Superior temporal gyrus (tissue), 1 donor: ENCODE results near the gene DACT2.

ENCODE experiments used
- DNase-seq: peaks from one replicate; pipeline ENCODE4 v3.0.0-alpha.2; 2016; ENCODE audit errors: extremely low spot score

The DACT2 gene

DNA sequence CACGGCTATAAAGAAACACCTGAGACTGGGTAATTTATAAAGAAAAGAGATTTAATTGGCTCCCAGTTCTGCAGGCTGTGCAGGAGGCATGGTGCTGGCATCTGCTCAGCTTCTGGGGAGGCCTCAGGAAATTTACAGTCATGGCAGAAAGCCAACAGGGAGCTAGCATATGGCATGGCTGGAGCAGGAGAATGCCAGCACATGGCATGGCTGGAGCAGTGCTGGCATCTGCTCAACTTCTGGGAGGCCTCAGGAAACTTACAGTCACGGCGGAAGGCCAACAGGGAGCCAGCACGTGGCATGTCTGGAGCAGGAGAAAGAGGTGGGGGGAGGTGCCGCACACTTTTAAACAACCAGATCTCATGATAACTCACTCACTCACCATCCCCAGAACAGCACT lies 32.5 kb upstream of the DACT2 start:
- no peak for DNase-seq

DNA sequence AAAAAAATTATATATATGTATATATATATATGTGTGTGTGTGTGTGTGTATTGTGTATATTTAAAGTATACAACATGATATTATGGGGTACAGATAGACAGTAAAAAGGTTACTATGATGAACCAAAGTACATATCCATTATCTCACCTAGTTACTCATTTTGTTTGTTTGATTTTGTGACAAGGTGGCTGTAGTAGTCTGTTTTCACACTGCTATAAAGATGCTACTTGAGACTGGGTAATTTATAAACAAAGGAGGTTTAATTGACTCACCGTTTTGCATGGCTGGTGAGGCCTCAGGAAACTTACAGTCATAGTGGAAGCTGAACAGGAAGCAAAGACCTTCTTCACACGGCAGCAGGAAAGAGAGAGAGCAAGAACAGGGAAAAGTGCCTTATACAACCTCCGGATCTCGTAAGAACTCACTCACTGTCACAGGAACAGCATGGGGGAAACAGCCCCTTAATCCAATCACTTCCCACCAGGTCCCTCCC lies 30.2 kb upstream of the DACT2 start:
- DNase-seq: no peak

GRCh38 chr6:168348186-168348585 lies 28.6 kb upstream of the DACT2 start:
- DNase-seq: no peak

GRCh38 chr6:168347615-168348014 lies 28.0 kb upstream of the DACT2 start:
- DNase-seq: no peak

DNA sequence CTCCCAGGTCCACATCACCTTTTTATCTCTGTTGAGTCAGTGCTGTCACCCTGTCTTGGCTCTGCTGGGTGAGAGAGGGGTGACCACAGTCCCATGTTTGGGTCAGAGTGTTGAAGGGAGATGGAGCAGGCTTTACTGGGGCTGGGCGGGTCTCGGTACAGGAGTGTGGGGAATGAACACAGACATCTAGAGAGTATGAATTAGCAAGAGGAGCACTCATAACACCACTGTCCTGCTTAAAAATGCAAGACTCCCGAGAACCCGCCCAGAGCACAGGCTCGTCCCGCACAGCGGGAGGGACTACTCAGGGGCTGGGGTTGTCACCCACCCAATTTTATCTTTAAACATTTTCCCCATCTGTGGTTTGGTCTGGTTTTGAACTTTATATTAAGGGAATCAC lies 27.5 kb upstream of the DACT2 start:
- DNase-seq: no peak

- no peak for DNase-seq
These were observed 26.5 kb upstream of the DACT2 start for GRCh38 chr6:168345896-168346754.

DNA sequence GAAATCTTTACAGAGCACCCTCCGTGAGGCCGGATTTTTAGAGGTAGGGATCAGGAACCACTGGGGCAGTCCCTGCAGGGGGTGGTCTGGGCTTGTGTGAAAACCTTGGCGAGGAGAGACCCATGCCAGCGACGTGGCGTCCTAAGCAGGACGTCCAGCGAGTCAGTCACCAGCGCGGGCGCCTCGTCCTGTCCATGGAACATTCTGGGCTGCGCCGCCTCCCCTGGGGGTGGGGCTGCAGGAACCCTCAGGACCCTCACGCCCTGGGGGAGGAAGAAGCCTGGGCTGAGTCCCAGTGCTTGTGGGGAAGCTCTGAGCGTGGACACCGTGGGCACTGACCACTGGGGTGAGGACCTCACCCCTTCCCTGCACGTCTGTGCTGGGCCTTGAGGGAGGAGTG lies 25.7 kb upstream of the DACT2 start:
- no peak for DNase-seq

DNA sequence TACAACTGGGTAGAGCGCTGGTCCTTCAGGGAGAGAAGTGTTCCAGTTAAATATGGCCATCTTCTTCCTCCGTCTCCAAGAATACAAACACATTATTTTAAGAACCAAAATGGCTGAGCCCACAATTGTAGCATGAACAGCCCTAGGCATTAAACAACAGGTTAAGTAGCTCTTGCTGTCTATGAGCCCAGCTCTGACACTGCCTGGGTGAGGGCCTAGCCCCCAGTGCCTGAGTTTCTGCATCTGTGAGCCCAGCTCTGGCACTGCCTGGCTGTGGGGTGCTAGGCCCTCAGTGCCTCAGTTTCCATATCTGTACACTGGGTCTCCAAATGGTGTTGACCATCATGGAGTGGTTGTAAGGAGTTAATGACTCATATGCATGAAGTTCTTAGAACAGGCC lies 24.8 kb upstream of the DACT2 start:
- no peak for DNase-seq

GRCh38 chr6:168343239-168344150 lies 23.9 kb upstream of the DACT2 start:
- DNase-seq: no peak

- DNase-seq: no peak
These were observed 23.1 kb upstream of the DACT2 start for GRCh38 chr6:168342636-168343035.

GRCh38 chr6:168341280-168341900 lies 21.8 kb upstream of the DACT2 start:
- DNase-seq: no peak

DNA sequence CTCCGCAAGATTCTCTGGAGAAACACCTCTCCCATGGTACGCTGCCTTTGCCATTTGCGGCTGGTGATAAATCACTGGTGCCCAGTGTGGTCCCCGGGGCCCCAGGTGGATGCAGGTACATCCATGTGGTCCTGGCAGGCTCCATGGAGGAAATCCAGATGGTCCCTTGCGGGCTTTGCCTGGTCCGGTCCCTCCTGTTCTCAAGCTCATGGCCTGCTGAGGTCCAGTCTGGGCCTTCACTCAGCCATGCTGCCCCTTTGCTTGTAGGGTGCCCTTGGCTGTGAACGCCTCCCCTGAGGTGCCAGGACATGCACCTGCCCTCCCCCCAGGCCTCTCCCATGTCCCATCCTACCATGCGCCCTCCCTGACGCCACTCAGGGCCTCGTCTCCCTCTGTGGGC lies 21.2 kb upstream of the DACT2 start:
- DNase-seq: no peak

DNA sequence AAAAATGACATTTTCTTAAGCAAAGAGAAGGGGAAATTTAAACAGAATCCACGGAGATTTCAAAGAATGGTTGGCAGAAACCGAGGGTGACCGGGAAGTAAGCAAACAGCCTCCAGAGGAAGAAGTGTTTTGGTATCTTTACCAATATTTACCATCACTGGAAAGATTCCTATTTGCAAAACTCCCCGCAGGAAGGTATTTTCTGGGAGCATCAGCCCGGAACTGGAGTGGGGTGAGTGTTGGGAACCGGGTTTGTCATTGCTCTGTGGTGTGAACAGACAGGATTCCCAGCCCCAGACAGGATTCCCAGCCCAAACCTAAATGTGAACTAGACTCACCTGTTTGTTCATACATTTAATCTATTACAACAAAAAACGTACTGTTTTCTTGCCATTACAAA lies 19.2 kb upstream of the DACT2 start:
- DNase-seq: no peak

DNA sequence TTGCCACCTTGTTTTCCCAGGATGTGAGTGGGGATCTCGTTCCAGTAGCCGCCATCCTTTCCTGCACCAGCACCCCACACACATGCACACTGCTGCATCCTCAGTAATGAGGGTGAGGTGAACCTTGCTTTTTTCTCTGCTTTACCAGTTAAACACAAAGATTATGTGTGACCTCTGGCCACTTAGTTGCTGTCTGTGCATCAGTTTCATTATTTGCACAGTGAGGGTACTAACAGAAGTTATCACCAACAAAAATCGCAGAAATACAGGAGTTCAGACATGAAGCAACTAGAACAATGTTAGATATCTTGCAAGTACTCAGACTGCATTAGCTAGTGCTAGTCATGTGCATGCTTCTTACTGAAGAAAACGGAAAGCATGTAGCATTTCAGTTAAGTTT lies 17.4 kb upstream of the DACT2 start:
- DNase-seq: no peak

- no peak for DNase-seq
These were observed 14.4 kb upstream of the DACT2 start for GRCh38 chr6:168333989-168334388.

DNA sequence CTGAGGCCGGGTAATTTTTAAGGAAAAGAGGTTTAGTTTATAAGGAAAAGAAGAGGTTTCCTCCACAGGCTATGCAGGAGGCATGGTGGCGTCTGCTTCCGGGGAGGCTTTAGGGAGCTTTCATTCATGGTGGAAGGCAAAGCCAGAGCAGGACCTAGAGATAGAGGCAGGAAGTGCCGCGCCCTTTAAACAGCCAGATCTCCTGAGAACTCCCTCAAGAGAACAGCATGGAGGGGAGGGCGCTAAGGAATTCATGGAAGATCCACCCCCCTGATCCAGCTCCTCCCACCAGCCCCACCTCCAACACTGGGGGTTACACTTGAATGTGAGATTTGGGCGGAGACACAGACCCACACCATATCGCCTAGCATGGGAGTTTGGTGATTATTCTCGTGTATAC lies 13.9 kb upstream of the DACT2 start:
- DNase-seq: no peak

GRCh38 chr6:168333039-168333438 lies 13.5 kb upstream of the DACT2 start:
- no peak for DNase-seq

GRCh38 chr6:168332020-168332419 lies 12.4 kb upstream of the DACT2 start:
- no peak for DNase-seq

DNA sequence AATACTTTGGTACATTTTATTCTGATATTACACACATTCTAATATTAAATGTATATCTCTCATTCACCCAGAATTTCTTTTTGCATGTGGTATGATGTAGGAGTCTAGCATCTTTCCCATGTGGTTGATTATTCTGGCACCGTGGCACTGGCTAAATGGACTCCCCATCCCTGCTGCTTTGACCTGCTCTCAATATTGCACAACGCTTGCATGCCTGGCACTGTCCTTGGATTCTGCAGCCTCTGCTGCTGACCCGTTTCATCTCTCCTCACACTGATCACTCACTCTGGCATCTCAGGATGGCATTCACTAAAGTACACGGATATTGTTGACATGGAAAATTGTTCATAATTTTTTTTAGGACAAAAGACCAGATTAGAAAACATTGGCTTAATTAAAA lies 11.5 kb upstream of the DACT2 start:
- no peak for DNase-seq

- no peak for DNase-seq
These were observed 10.8 kb upstream of the DACT2 start for GRCh38 chr6:168330403-168330802.

- no peak for DNase-seq
These were observed 8.5 kb upstream of the DACT2 start for GRCh38 chr6:168328086-168328485.
